Activated T-cell treated with anti-CD3 and anti-CD28 coated beads, Interleukin-2, amount 50 U/mL, for 4 hours (primary cell): ENCODE results near the gene MAB21L2. TPM values are rescaled to one million over a fixed set of nuclear protein-coding genes. Genes with fewer than 3 reads are reported as not detected.

Experiments used
- ATAC-seq, 2 donors: fragments of 200-7000 bp; cut with Tn5 transposase; one replicate each; pipeline ENCODE4 v1.10.0; 2021
- DNase-seq: peaks from one replicate; pipeline ENCODE4 v3.0.0-alpha.2; 2020
- H3K27me3 Mint-ChIP-seq: one replicate; pipeline ENCODE4 v1.8.0; 2021; ENCODE audit warnings: low read depth, mixed read lengths
- H3K36me3 Mint-ChIP-seq: one replicate; pipeline ENCODE4 v1.8.0; 2022; ENCODE audit warnings: mixed read lengths; ENCODE audit not compliant: insufficient read depth
- H3K4me1 Mint-ChIP-seq: one replicate; pipeline ENCODE4 v1.8.0; 2021; ENCODE audit warnings: low read depth, mixed read lengths
- H3K4me3 Mint-ChIP-seq: one replicate; pipeline ENCODE4 v1.8.0; 2021; ENCODE audit warnings: mild to moderate bottlenecking, moderate library complexity, mixed read lengths
- H3K9me3 Mint-ChIP-seq: one replicate; pipeline ENCODE4 v1.8.0; 2021; ENCODE audit warnings: mixed read lengths
- total RNA-seq, 3 donors: library from RNA; stranded (reverse); gene quantifications; one replicate each; pipeline ENCODE4 v1.2.1, GENCODE V29; 2021

The MAB21L2 gene
- total RNA-seq, 3 donors from 2014 or later, result not detected

DNA sequence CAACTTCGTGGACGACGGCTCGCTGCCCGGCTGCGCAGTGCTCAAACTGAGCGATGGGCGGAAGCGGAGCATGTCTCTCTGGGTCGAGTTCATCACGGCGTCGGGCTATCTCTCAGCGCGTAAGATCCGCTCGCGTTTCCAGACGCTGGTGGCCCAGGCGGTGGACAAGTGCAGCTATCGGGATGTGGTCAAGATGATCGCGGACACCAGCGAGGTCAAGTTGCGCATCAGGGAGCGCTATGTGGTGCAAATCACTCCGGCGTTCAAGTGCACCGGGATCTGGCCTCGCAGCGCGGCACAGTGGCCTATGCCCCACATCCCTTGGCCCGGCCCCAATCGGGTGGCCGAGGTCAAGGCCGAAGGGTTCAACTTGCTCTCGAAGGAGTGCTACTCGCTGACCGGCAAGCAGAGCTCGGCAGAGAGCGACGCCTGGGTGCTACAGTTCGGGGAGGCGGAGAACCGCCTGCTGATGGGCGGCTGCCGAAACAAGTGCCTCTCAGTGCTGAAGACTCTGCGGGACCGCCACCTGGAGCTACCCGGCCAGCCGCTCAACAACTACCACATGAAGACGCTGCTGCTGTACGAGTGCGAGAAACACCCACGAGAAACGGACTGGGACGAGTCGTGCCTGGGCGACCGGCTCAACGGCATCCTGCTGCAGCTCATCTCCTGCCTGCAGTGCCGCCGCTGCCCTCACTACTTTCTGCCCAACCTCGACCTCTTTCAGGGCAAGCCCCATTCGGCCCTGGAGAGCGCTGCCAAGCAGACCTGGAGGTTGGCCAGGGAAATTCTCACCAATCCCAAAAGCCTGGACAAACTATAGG lies 1.5 kb downstream of the MAB21L2 start:
- no peak for DNase-seq

DNA sequence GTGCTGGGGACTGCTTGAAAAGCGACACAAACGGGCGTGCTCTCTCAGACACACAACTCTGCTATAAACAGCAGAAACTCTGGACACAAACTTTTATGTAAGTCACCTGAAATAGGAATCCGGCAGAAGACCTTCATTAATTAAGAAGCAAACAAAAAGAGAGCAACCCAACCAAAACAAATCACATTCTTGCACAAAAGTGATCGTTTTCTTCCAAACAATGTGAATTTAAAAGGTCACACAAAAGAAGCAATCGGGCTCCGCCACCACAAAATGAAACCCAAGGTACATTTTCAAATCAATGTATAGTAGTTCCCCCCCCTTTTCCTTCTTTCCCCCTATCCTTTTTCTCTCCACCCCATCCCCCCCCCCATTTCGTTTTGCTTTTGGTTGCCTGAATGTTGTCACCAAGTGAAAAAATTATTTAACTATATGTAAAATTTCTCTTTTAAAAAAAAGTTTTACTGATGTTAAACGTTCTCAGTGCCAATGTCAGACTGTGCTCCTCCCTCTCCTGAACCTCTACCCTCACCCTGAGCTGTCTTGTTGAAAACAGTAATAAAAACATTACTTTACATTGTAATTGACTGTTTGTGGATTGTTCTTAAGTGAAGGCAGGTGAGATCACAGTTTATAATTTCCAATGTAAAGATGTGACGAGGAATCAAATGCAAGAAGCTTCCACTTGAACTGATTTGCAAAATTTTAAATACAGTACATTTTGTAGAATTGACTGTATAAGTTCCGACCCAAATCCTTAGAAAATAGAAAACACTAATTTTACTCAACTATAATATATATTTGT lies 2.4 kb downstream of the MAB21L2 start:
- no peak for ATAC-seq
- Mint-ChIP-seq H3K4me3 (no peak overlapping the region), H3K36me3 (peaks cover 48% of the 10 kb centered on the region), H3K9me3 (no peaks in the 10 kb centered on the region), H3K4me1 (no peaks in the 10 kb centered on the region), H3K27me3 (no peaks in the 10 kb centered on the region)
- DNase-seq, result no peak

More for the DNA sequence above, 1.5 kb downstream of the MAB21L2 start:
- Mint-ChIP-seq H3K36me3 (peaks cover 45% of the 10 kb centered on the region), H3K4me1 (peaks cover 2% of the 10 kb centered on the region), H3K4me3 (no peak overlapping the region), H3K9me3 (no peaks in the 10 kb centered on the region), H3K27me3 (no peaks in the 10 kb centered on the region)
- no peak for ATAC-seq

DNA sequence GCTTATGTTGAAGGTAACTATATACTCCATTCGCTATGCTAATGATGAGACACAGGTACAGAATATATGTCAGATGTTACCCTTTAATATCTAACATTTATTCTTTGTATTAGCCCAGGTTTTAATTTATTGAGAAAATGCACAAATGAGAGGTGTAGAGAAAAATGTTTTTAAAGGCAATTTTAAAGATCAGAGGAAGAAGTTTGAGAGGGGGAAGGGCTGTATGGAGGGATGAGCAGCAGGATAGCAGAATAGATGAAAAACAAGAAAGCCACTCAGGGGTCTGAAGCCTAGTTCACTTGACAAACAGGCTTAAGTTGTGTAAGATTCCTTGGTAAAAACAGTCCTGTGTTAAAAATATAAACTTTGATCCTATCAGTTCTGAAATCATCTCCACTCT lies 3.7 kb downstream of the MAB21L2 start:
- ATAC-seq (no peak), DNase-seq (no peak)
- Mint-ChIP-seq H3K4me1 (no peaks in the 10 kb centered on the region), H3K4me3 (no peak overlapping the region), H3K27me3 (no peaks in the 10 kb centered on the region), H3K36me3 (peaks cover 49% of the 10 kb centered on the region), H3K9me3 (no peaks in the 10 kb centered on the region)

DNA sequence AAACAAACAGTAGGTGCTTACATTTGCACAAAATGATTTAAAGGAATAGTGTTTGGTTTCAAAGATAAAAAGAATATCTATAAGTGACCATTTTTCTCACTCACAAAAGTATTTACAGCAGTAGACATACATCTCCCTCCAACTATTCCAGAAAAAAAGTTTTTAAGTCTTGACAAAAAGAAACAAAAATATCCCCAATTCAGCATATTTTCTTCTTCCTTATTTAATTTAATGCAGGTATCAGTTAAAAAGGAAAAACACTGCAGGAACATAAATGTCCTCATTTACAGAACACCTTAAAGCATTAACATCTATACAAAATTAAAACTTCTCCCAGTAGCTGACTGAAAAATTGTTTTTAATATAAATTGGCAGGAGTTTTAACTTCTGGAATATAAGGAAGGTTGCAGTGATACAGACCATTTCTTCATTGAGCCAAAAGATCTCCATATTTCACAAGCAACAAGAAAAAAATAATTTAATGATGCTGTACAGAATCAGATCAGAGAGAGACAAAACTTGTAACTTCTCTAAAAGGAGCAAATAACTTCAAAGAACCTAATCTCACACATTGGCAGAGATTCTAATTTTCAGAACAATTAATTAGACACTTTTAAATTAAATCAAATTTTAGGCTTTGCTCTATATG lies 4.3 kb downstream of the MAB21L2 start:
- Mint-ChIP-seq H3K4me1 (no peaks in the 10 kb centered on the region), H3K4me3 (no peak overlapping the region), H3K27me3 (no peaks in the 10 kb centered on the region), H3K9me3 (no peaks in the 10 kb centered on the region), H3K36me3 (peaks cover 50% of the 10 kb centered on the region)
- no peak for DNase-seq
- ATAC-seq, result no peak

DNA sequence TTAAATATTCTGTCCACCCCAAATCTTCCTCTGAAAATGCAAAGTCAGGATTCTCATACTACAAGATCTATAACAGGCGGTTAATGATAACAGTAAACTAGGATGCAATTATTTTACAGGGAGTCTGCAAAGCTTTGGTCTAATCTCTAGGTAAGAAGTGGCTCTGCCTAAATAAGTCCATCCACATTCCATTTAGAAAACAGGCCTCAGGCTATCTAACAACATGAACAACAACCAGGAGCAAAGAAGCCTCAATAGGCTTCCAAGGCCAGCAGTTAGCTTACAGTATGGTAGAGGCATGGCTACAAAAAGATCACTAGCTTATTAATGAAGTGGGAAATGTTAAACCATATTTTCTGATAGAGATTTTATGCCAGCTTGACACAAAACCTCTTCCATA lies 6.4 kb downstream of the MAB21L2 start:
- Mint-ChIP-seq H3K9me3 (no peaks in the 10 kb centered on the region), H3K27me3 (no peaks in the 10 kb centered on the region), H3K4me1 (no peaks in the 10 kb centered on the region), H3K4me3 (no peak overlapping the region), H3K36me3 (peaks cover 34% of the 10 kb centered on the region)
- DNase-seq (no peak), ATAC-seq (no peak)

DNA sequence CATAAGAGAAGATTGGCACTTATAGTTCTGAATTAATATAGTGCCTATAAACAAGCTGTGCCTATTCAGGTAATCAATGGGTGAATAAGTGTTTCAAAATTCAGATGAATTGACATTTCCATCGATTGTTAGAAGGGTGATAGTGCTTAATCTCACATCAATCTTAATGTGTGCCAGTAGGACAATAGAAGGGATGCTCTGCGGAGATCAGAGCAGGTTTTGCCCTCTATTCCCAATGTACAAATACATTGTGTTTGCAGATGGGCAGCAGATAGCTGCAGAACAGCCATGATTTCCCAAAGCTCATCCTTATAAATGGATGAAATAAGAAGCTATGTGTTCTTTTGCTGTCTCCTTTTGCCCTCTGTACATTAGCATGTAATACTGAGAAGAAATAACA lies 7.2 kb downstream of the MAB21L2 start:
- Mint-ChIP-seq H3K4me1 (no peaks in the 10 kb centered on the region), H3K4me3 (no peak overlapping the region), H3K36me3 (peaks cover 26% of the 10 kb centered on the region), H3K27me3 (no peaks in the 10 kb centered on the region), H3K9me3 (no peaks in the 10 kb centered on the region)
- DNase-seq, result no peak
- no peak for ATAC-seq

DNA sequence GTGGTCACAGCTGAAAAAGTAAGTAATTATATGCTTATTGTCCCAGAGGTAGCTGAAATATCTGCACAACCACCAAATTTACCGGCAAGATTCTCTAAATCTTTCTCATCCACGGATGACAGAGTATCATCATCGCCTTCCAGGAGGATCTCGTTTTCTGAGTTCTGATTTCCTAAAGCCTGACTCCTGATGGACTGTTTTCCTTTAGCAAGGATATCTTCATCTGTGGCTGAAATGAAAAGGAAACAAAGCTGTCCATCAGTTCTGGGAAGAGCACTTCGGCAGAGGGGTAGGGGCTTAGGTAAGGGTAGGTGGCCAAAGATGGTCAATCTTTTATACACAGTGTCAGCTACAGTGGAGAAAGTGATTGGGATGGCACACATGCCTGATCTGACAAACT lies 8.7 kb downstream of the MAB21L2 start:
- no peak for ATAC-seq
- Mint-ChIP-seq H3K9me3 (no peaks in the 10 kb centered on the region), H3K4me1 (no peaks in the 10 kb centered on the region), H3K27me3 (no peaks in the 10 kb centered on the region), H3K4me3 (no peak overlapping the region), H3K36me3 (peaks cover 25% of the 10 kb centered on the region)
- DNase-seq, result no peak

DNA sequence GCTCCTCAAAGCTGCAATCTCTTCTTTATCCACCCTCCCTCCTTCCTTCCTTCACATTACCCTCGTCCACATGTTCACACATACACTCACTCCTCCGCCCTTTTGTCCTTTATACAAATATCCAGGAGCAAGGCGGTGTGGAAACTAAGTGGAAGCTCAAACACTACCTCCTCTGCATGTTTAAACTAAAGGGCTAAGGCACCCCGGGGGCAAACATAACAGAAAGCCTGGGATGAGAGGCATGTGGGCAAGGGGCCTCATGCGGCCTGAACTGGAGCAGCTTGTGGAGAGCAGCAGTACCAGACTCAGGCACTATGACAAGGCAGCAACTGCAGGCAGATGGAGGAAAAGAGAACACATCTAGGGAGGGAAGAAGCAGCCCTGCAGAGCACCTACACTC lies 9.5 kb downstream of the MAB21L2 start:
- no peaks in the 10 kb centered on the region for H3K27me3 Mint-ChIP-seq
- no peaks in the 10 kb centered on the region for H3K4me1 Mint-ChIP-seq
- no peaks in the 10 kb centered on the region for H3K9me3 Mint-ChIP-seq
- ATAC-seq (no peak), DNase-seq (no peak)
- H3K4me3 Mint-ChIP-seq, result no peak overlapping the region
- peaks cover 24% of the 10 kb centered on the region for H3K36me3 Mint-ChIP-seq

DNA sequence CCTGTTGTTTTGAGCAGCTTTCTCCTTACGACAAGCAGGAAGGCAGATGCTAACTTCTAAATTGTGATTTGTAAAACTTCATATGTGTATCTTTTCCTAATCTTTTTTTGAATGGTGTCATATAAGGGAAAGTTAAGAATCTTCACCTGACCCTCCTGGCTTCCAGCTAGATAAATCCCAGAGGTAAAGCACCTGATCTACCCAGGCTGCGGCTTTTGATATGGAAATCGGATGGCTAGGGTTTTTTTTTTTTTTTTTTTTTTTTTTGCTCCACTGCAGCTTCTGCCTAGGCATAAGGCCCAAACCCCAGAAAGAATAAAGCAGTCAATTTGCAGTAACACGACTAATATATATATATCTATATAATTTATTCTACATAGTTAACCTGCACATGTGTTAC lies 10.0 kb downstream of the MAB21L2 start:
- H3K4me3 Mint-ChIP-seq, result no peak overlapping the region
- DNase-seq, result no peak
- no peaks in the 10 kb centered on the region for H3K9me3 Mint-ChIP-seq
- no peaks in the 10 kb centered on the region for H3K4me1 Mint-ChIP-seq
- peaks cover 23% of the 10 kb centered on the region for H3K36me3 Mint-ChIP-seq
- H3K27me3 Mint-ChIP-seq, result no peaks in the 10 kb centered on the region
- ATAC-seq, result no peak

DNA sequence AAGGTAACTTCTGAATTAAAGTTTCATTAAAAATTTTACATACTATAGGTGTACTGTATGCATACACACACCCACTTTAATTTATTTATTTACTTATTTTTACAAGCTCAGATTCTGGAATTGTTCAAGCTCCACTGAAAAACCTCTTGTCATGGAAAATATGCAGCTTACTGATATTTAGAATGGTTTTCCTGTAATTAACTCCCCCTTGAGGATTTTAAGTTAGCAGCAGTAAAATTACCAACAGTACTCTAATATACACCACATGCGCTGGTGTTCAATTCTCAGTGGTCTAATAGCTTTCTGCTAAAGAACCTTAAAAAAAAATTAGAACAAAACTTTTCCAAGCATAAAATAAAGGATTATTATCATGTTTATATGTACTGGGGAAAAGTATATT lies 12.0 kb downstream of the MAB21L2 start:
- Mint-ChIP-seq H3K4me1 (no peaks in the 10 kb centered on the region), H3K36me3 (peaks cover 19% of the 10 kb centered on the region), H3K9me3 (no peaks in the 10 kb centered on the region), H3K4me3 (no peak overlapping the region), H3K27me3 (no peaks in the 10 kb centered on the region)
- ATAC-seq (no peak), DNase-seq (no peak)

DNA sequence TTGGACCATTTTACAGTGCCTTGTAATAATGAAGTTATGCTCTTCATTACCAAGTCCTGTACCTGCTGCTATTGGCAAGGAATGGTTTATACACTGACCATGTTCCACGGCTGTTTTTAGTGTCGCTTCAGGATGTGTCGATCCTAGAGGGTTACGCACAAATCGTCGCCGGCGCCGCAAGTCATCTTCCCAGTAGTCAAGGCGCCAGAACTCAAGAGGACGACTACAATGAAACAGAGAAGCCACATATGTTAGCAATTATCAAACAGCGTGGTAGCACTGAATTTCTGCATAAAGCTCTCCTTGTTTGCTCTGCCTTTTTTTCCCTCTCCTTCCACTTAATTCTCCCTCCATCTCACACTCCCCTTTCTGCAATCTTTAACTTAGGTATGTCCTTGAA lies 17.0 kb downstream of the MAB21L2 start:
- Mint-ChIP-seq H3K36me3 (peaks cover 8% of the 10 kb centered on the region), H3K4me1 (no peaks in the 10 kb centered on the region), H3K4me3 (no peak overlapping the region), H3K9me3 (no peaks in the 10 kb centered on the region), H3K27me3 (no peaks in the 10 kb centered on the region)
- DNase-seq (no peak), ATAC-seq (no peak)

DNA sequence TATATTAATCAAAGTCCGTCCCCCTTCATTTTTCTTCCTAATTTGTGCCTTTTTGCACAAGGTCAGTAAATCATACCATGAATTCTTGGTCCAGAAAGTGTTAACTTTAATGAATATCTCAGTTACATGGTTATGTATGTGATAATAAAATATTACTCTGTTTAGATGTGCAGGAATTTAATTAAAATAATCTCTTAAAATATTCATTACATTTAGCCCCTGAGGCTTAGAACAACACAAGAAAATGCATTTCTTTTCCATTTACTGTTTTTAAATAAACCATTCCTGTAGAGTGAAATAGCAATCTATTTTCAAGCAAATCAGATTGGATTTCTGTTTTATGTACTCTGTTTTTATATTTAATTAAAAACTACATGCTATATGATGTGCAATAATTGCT lies 17.6 kb downstream of the MAB21L2 start:
- H3K4me3 Mint-ChIP-seq, result no peak overlapping the region
- no peak for ATAC-seq
- DNase-seq, result no peak
- no peaks in the 10 kb centered on the region for H3K4me1 Mint-ChIP-seq
- H3K9me3 Mint-ChIP-seq, result no peaks in the 10 kb centered on the region
- H3K27me3 Mint-ChIP-seq, result no peaks in the 10 kb centered on the region
- H3K36me3 Mint-ChIP-seq, result peaks cover 8% of the 10 kb centered on the region

DNA sequence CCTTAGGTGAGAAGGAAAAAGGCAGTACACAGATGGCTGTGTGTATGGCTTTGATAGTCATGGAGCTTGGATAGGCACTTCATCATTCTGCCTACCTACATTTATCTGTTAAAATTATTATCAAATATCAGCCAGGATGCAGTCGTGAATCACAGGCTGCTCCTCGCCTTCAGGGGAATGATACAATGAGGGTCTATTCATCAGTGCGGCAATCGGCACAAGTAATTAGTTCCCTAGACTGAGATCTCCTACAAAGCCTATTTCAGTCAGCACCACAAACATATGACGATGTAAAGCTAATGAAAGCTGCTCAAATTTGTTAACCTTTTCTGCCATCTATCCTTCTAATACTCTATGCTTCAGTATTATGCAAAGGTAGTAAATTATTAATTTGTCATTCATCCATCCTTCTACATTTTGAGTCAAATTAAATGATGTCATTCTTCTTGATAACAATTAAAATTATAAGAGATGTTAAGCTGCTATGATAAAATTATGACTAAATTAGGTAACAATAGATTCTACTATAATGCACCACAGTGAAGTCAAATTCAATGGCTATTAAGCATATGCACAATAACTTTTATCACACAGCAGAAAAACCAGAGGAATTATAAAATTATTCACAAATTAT lies 19.0 kb downstream of the MAB21L2 start:
- H3K36me3 Mint-ChIP-seq, result peaks cover 8% of the 10 kb centered on the region
- ATAC-seq, result no peak

DNA sequence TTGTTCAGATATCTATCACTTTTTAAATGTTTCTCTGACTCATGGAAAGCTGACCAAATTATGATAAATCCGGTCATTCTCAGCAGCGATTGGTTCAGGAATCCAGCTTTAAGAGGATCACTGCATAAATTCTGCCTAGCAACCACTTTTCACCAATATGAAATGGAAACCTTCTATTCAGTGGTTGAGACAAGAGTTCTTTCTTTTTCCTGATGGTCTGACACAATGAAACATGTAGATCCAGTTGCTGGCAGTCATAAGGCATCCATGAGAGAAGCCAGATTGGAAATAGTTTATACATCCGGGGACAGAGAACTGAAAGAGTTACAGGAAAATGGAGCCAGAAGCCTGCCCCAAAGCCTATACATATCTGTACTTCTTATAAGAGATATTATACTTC lies 27.2 kb downstream of the MAB21L2 start:
- peaks cover 1% of the 10 kb centered on the region for H3K4me1 Mint-ChIP-seq
- no peaks in the 10 kb centered on the region for H3K9me3 Mint-ChIP-seq
- H3K4me3 Mint-ChIP-seq, result no peak overlapping the region
- DNase-seq (no peak), ATAC-seq (no peak)
- H3K27me3 Mint-ChIP-seq, result no peaks in the 10 kb centered on the region
- peaks cover 22% of the 10 kb centered on the region for H3K36me3 Mint-ChIP-seq

More for the DNA sequence above, 19.0 kb downstream of the MAB21L2 start:
- Mint-ChIP-seq H3K4me3 (no peak overlapping the region), H3K9me3 (no peaks in the 10 kb centered on the region), H3K27me3 (no peaks in the 10 kb centered on the region), H3K4me1 (no peaks in the 10 kb centered on the region)
- DNase-seq, result no peak
